Stimulated activated CD8-positive, alpha-beta memory T cell treated with anti-CD3 and anti-CD28 coated beads, Interleukin-12 subunit alpha, Interleukin-12 subunit beta, amount 100 ng/mL, for 4 hours (primary cell): Measurements from ENCODE around the gene DAW1.
"Not testable (repeated sequence)": the region's sequence is repeated elsewhere in the genome, so short reads cannot be mapped to it uniquely, and the experiment has no call there.

ENCODE experiments used
- DNase-seq: peaks from one replicate; pipeline ENCODE4 v3.0.0-alpha.2; 2020; ENCODE audit warnings: low read depth

Gene DAW1

DNA sequence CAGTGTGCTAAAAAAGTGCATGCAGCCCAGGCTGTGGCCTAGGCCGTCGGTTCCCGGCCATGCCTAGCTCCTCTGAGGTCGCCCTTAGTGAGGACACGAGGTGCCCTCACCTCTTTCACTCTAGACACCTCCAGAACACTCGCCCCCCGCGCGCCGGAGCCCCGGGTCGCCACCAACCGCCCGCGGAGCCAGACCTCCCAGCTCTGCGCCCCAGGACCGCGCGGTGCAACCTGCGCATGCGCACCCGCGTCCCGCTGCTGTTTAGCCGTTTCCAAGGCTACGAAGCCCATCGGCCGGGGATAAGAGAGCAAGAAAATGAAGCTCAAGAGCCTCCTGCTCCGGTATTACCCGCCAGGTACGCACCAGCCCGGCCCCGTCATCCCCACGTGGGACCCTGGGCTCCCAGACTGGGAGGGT, at the start of gene DAW1:
Gene DAW1 (plus strand): TSS at position 257 of the 417 bp plus-strand sequence. CDS start 59 bp downstream, at position 316.
- no peak for DNase-seq

- no peak for DNase-seq
These were observed 48.9 kb upstream of the DAW1 start for GRCh38 chr2:227822416-227823003.

GRCh38 chr2:227823922-227824321, 47.5 kb upstream of the DAW1 start:
- DNase-seq = no peak

GRCh38 chr2:227824711-227825110, 46.7 kb upstream of the DAW1 start:
- no peak for DNase-seq

- no peak for DNase-seq
These were observed 45.4 kb upstream of the DAW1 start for GRCh38 chr2:227826019-227826521.

DNA sequence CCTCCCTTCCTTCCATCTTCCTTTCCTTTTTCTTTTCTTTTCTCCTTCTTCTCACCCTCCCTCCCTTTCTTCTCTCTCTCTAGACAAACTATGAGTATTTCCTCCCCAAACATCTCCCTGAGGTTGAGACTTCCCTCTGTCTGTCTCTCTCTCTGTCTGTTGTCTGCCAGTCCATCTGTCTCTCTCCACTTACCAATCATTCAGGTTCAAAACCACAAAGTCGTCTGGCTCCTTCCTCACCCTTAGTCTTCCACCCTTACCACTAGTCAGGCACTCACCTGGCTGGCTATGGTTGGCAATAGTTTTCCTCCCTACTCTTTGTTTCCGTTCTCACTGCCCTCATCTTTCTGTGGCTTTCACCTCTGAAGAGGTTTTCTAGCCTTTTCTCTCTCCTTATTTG, 44.9 kb upstream of the DAW1 start:
- DNase-seq = no peak

GRCh38 chr2:227827143-227827542, 44.3 kb upstream of the DAW1 start:
- DNase-seq = no peak

GRCh38 chr2:227828477-227828912, 42.9 kb upstream of the DAW1 start:
- DNase-seq = no peak

DNA sequence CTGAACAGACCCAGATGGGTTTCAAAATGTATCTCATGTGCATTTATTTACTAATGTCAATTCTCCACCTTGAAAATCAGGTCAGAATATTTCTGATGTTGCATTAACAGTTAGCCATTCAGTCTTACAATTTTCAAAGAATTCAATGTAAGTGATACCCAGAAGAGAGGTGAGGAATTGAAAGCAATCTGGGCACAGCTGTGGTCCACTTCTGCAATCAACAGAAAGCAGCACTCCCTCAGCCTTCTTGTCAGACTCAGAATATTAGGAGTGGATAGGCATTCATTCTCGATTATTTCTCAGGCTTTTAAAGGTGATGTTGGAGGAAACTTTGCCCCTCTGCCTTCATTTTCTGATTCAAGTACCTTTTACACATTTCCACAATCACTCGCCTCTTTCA, 42.1 kb upstream of the DAW1 start:
- no peak for DNase-seq

DNA sequence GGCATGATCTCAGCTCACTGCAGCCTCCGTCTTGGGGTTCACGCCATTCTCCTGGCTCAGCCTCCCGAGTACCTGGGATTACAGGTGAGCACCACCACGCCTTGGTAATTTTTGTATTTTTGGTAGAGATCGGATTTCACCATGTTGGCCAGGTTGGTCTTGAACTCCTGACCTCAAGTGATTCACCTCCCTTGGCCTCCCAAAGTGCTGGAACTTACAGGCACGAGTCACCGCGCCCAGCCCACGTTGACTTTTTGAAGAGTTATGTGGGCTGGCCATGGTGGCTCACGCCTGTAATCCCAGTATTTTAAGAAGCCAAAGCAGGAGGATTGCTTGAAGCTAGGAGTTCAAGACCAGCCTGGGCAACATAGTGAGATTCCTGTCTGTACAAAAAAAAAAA, 37.0 kb upstream of the DAW1 start:
- no peak for DNase-seq

GRCh38 chr2:227834916-227835650, 36.3 kb upstream of the DAW1 start:
- DNase-seq = no peak

- not testable (repeated sequence) for DNase-seq
These were observed 31.9 kb upstream of the DAW1 start for GRCh38 chr2:227839339-227840129.

DNA sequence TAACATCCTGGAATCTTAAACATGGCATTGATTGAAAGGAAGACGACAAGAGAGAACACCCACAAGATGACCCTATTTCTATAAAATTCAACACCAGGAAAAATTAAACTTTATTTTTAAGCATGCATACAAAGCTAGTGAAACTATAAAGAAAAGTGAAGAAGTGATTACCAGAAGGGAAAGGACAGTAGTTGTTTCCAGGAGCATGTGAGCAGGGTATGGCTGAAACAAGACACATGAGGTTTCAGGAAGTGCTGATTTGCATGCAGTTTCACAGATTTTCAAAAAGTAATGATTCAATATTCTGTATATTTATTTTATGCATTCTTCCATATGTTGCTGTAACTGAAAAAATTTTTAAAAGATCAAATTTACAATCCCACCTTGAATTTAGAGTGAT, 24.6 kb upstream of the DAW1 start:
- DNase-seq = no peak

GRCh38 chr2:227848146-227848545, 23.3 kb upstream of the DAW1 start:
- DNase-seq = no peak

DNA sequence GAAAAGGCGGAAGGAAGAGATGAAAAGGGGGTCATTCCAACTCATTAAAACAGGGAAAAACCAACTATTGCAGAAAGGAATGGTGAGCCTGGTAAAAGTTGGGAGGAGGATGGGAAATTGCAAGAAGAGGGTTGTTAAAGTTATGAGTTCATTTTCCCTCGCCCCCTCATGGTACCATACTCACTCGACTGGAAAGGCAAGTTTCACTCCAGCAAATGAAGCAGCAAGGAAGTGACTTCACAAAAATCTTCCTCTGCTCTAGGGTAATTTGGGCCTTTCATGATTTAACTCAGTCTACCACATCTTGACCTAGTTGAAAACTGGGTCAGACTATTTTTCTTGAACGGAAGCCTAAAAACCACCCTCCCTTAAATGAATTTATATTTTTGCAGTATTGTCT, 22.8 kb upstream of the DAW1 start:
- DNase-seq = no peak

- DNase-seq = no peak
These were observed 21.5 kb upstream of the DAW1 start for GRCh38 chr2:227849906-227850305.

DNA sequence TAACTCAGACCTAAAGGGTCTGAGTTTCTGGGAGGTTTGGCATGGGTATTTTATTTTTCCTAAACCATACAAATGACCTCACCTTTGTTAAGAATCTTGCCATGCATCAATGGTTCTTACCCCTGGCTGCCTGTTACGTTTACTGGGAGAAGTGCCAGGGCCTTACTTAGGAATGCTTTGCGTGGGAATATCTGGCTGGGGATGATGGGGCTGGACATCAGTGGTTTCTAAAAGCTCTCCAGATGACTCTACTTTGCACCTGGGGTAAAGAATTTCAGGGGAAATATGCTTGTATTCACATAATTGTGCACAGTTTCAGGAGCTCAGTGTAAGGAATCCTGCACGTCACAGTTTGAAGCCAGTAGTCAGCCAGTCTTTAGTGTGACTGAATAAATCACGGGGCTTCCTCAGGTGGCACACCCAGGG, 18.2 kb upstream of the DAW1 start:
- no peak for DNase-seq

GRCh38 chr2:227853765-227854271, 17.6 kb upstream of the DAW1 start:
- DNase-seq = no peak

GRCh38 chr2:227855440-227855839, 16.0 kb upstream of the DAW1 start:
- no peak for DNase-seq

- DNase-seq = no peak
These were observed 14.7 kb upstream of the DAW1 start for GRCh38 chr2:227856697-227857096.

DNA sequence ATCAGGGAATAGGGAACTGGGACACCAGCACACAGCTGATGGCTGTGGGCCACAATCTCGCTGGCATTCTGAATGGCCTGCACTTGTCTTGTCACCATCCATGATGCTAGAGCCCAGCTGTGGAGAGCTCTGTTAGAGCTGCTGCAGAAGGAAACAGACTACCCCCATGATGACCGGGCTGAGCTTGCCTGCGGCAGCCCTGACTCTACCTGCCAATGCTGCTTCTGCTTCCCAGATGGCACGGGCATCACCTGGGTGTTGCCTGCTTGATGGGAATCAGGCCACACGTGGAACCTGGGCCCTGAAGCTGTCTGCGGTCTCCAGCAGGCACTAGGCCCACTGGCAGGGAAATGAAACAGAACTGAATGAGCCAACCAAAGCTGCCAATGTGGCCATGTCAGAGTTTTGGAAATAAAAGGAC, 11.2 kb upstream of the DAW1 start:
- no peak for DNase-seq

DNA sequence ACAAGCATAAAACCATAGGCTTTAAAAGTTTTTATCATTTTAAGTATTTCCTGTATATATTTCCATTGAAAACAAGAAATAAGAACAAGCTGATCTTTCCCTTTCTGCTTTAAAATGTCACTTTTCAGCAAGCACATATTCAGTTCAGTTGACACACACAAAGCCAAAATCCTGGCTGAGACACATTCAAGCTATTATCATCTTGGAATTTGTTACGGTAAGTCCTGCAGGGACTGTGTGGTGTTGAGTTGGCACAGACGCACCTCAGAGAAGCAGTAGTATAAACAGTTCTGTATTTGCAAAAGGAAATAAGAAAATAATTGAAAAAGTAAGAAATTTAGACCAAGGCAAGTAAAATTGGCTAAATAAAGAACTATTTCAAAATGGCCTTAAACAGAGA, 10.4 kb upstream of the DAW1 start:
- DNase-seq = no peak
